HepG2 (cell line): Measurements from ENCODE around the gene FKBP1B. TPM values are rescaled to one million over a fixed set of nuclear protein-coding genes. Genes with fewer than 3 reads are reported as not detected.

ENCODE experiments used
- CHCHD3 ChIP-seq: sonication (generic); formaldehyde crosslinking; IDR thresholded peaks from 2 replicates; pipeline ENCODE4 v1.8.0; 2022; ENCODE audit warnings: mild to moderate bottlenecking, missing genetic modification reagents, moderate library complexity
- CREM ChIP-seq, 2 experiments: sonication (generic) in 1 of 2; formaldehyde crosslinking in 1 of 2; IDR thresholded peaks; 2 replicates each; pipeline versions ENCODE4 v1.4.0 to v1.6.1; 2016 to 2020; ENCODE audit warnings: antibody characterized with exemption in 1 of 2, mild to moderate bottlenecking in 1 of 2, missing genetic modification reagents in 1 of 2
- FOXA1 ChIP-seq, 2 experiments: fragments of 450-650 bp in 1 of 2; sonication (generic) in 1 of 2; formaldehyde crosslinking in 1 of 2; IDR thresholded peaks; 2 replicates each; pipeline versions ENCODE4 v1.4.0 to v1.6.1; 2016 to 2020; ENCODE audit warnings: missing genetic modification reagents in 1 of 2
- HDAC2 ChIP-seq: sonication (generic); formaldehyde crosslinking; IDR thresholded peaks from 2 replicates; pipeline ENCODE4 v1.4.0; 2020; ENCODE audit warnings: missing genetic modification reagents
- HOXA9 ChIP-seq: sonication (generic); formaldehyde crosslinking; IDR thresholded peaks from 2 replicates; pipeline ENCODE4 v1.8.1; 2022; ENCODE audit warnings: missing genetic modification reagents, mild to moderate bottlenecking, moderate library complexity, borderline replicate concordance
- JUNB ChIP-seq: sonication (generic); formaldehyde crosslinking; IDR thresholded peaks from 2 replicates; pipeline ENCODE4 v1.8.0; 2022; ENCODE audit warnings: missing genetic modification reagents, mild to moderate bottlenecking, borderline replicate concordance
- MBNL3 ChIP-seq: fragments of 250-450 bp; sonication (Bioruptor Pico); conservative IDR thresholded peaks from 2 replicates; pipeline ENCODE4 v1.8.0; 2022; ENCODE audit warnings: mild to moderate bottlenecking, inconsistent platforms
- NAIF1 ChIP-seq: sonication (generic); formaldehyde crosslinking; IDR thresholded peaks from 2 replicates; pipeline ENCODE4 v1.5.0; 2020; ENCODE audit warnings: mild to moderate bottlenecking, missing genetic modification reagents, borderline replicate concordance
- NCOA1 ChIP-seq: sonication (generic); formaldehyde crosslinking; IDR thresholded peaks from 2 replicates; pipeline ENCODE4 v1.9.0; 2021; ENCODE audit warnings: missing genetic modification reagents
- PHF20 ChIP-seq: sonication (generic); formaldehyde crosslinking; IDR thresholded peaks from 2 replicates; pipeline ENCODE4 v1.5.0; 2020; ENCODE audit warnings: mild to moderate bottlenecking, missing genetic modification reagents
- PRPF4 ChIP-seq: fragments of 200-400 bp; formaldehyde crosslinking; IDR thresholded peaks from 2 replicates; pipeline ENCODE4 v1.6.1; 2016; ENCODE audit warnings: low read length, low read depth; ENCODE audit not compliant: poor library complexity, severe bottlenecking
- SPEN ChIP-seq: sonication (generic); formaldehyde crosslinking; IDR thresholded peaks from 2 replicates; pipeline ENCODE4 v1.5.1; 2020; ENCODE audit warnings: low read depth, mild to moderate bottlenecking, missing genetic modification reagents
- TARDBP ChIP-seq: sonication (generic); formaldehyde crosslinking; IDR thresholded peaks from 2 replicates; pipeline ENCODE4 v1.8.0; 2022; ENCODE audit warnings: mild to moderate bottlenecking, missing genetic modification reagents
- TBX3 ChIP-seq: fragments of 450-650 bp; IDR thresholded peaks from 2 replicates; pipeline ENCODE4 v1.6.1; 2017; ENCODE audit warnings: antibody characterized with exemption, mild to moderate bottlenecking, inconsistent platforms, borderline replicate concordance
- ZNF264 ChIP-seq: sonication (generic); formaldehyde crosslinking; IDR thresholded peaks from 2 replicates; pipeline ENCODE4 v1.4.0; 2020; ENCODE audit warnings: missing genetic modification reagents
- ZNF572 ChIP-seq: sonication (generic); formaldehyde crosslinking; IDR thresholded peaks from 2 replicates; pipeline ENCODE4 v1.5.1; 2020; ENCODE audit warnings: mild to moderate bottlenecking, missing genetic modification reagents
- ZNF652 ChIP-seq: IDR thresholded peaks from 2 replicates; pipeline ENCODE4 v1.6.1; 2016; ENCODE audit warnings: low read depth, borderline replicate concordance
- ZNF790 ChIP-seq: sonication (generic); formaldehyde crosslinking; IDR thresholded peaks from 2 replicates; pipeline ENCODE4 v1.8.0; 2022; ENCODE audit warnings: missing genetic modification reagents, mild to moderate bottlenecking, borderline replicate concordance
- ZSCAN9 ChIP-seq: IDR thresholded peaks from 2 replicates; pipeline ENCODE4 v1.6.1; 2016; ENCODE audit warnings: borderline replicate concordance
- polyA plus RNA-seq, 8 experiments: library from polyadenylated mRNA; depleted of rRNA in 3 of 8; stranded (reverse) in 7 of 8; unstranded in 1 of 8; fragments of >200 nt; fragmentation: Illumina TruSeq in 4 of 8; extraction: Trizol in 4 of 8; gene quantifications; 2 replicates each; pipeline versions ENCODE4 v1.2.1 to v1.2.3, GENCODE V29; 2011 to 2016; ENCODE audit warnings: low read depth in 4 of 8, missing spikeins in 1 of 8, mixed read lengths in 1 of 8; ENCODE audit not compliant: insufficient read depth in 1 of 8
- total RNA-seq, 5 experiments: library from RNA; depleted of rRNA; stranded (reverse); fragments of >200 nt; fragmentation: Illumina TruSeq; extraction: Trizol; gene quantifications; 2 replicates each; pipeline ENCODE4 v1.2.3, GENCODE V29; 2016; ENCODE audit warnings: low read depth in 1 of 5
- TF ChIP-seq, protein P1 (sequence below): sonication (generic); formaldehyde crosslinking; IDR thresholded peaks from 2 replicates; pipeline ENCODE4 v1.8.1; 2022; ENCODE audit warnings: low read depth, mild to moderate bottlenecking, missing genetic modification reagents
- TF ChIP-seq, protein P2 (sequence below): sonication (generic); formaldehyde crosslinking; IDR thresholded peaks from 2 replicates; pipeline ENCODE4 v1.5.1; 2020; ENCODE audit warnings: mild to moderate bottlenecking, missing genetic modification reagents
- TF ChIP-seq, protein P3 (sequence below): sonication (generic); formaldehyde crosslinking; IDR thresholded peaks from 2 replicates; pipeline ENCODE4 v1.4.0; 2020; ENCODE audit warnings: mild to moderate bottlenecking, missing genetic modification reagents

FKBP1B gene
- total and polyA plus RNA-seq, 2 of the 13 experiments (the other 11 are each of a cell fraction or from before 2014, with no cell fraction given) = 35.2 to 96.3 TPM

DNA sequence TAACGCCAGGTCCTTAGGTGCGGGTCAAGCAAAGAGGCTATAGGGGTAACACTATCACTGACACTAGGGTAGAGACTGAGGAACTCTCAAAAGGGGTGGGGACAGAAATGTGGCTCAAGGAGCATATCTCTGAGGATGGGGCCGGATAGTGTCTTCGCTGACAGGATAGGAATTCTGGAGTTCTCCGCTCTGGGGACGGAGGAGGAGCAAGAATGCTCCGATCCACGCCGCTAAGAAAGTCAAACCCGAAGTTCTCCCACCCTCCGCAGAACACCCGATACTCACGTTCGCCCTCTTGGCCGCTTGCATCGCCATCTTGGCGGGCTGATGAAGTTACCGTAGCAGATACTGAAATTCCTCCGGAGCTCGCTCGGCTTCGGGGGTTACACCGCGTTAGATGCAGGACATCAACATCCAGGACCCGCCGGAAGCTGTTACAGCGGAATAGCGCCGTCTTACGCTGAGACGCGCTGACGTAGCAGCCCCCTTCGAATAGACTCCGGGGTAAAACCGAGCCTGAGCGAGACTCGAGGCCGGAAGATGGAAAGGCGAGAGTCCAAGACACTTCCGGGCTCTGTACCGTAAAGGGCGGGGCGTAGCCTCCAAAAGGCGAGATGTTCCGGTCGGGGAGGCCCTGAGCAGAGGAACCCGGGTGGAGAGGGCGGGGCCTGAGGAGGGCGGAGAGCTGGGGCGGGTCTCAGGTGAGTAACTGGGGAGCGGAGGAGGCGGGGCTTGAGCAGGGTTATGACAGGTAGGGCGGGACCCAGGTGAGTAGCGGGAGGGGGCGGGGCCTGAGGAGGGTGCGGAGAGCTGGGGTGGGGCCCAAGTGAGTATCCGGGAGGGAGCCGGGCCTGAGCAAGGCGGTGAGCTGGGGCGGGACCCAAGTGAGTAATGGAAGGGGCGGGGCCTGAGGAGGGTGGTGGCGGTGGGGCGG lies 26.6 kb downstream of the FKBP1B start, which contains the start of gene SF3B6 (continued):
- TF ChIP-seq, protein P1, sequence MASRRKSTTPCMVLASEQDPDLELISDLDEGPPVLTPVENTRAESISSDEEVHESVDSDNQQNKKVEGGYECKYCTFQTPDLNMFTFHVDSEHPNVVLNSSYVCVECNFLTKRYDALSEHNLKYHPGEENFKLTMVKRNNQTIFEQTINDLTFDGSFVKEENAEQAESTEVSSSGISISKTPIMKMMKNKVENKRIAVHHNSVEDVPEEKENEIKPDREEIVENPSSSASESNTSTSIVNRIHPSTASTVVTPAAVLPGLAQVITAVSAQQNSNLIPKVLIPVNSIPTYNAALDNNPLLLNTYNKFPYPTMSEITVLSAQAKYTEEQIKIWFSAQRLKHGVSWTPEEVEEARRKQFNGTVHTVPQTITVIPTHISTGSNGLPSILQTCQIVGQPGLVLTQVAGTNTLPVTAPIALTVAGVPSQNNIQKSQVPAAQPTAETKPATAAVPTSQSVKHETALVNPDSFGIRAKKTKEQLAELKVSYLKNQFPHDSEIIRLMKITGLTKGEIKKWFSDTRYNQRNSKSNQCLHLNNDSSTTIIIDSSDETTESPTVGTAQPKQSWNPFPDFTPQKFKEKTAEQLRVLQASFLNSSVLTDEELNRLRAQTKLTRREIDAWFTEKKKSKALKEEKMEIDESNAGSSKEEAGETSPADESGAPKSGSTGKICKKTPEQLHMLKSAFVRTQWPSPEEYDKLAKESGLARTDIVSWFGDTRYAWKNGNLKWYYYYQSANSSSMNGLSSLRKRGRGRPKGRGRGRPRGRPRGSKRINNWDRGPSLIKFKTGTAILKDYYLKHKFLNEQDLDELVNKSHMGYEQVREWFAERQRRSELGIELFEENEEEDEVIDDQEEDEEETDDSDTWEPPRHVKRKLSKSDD (CRISPR knock-in tag) = peak; percentile 97
- TF ChIP-seq ZNF572 (CRISPR knock-in tag) (no peak), TARDBP (CRISPR knock-in tag) (peak; percentile 99), ZNF652 (CRISPR knock-in tag) (peak; percentile 47; the same call in 1 of the 2 replicates), FOXA1 (IDR thresholded peaks at IDR 0.05) (no peak), FOXA1 (CRISPR knock-in tag; IDR thresholded peaks at IDR 0.05) (peak; percentile 81; the same call in 1 of the 2 replicates), ZSCAN9 (CRISPR knock-in tag) (peak; percentile 98), JUNB (no peak), CREM (IDR thresholded peaks at IDR 0.05) (peak; percentile 99), CREM (CRISPR knock-in tag; IDR thresholded peaks at IDR 0.05) (peak; percentile 89), NCOA1 (CRISPR knock-in tag) (no peak), SPEN (peak; percentile 98; the same call in 1 of the 2 replicates), MBNL3 (no peak), TBX3 (peak; percentile 53; the same call in 1 of the 2 replicates), CHCHD3 (no peak), HDAC2 (peak; percentile 98), PRPF4 (no peak), ZNF790 (CRISPR knock-in tag) (peak; percentile 73; the same call in 1 of the 2 replicates), NAIF1 (CRISPR knock-in tag) (peak; percentile 96), PHF20 (CRISPR knock-in tag) (peak; percentile 99), ZNF264 (CRISPR knock-in tag) (peak; percentile 94), HOXA9 (no peak)
- TF ChIP-seq, protein P2, sequence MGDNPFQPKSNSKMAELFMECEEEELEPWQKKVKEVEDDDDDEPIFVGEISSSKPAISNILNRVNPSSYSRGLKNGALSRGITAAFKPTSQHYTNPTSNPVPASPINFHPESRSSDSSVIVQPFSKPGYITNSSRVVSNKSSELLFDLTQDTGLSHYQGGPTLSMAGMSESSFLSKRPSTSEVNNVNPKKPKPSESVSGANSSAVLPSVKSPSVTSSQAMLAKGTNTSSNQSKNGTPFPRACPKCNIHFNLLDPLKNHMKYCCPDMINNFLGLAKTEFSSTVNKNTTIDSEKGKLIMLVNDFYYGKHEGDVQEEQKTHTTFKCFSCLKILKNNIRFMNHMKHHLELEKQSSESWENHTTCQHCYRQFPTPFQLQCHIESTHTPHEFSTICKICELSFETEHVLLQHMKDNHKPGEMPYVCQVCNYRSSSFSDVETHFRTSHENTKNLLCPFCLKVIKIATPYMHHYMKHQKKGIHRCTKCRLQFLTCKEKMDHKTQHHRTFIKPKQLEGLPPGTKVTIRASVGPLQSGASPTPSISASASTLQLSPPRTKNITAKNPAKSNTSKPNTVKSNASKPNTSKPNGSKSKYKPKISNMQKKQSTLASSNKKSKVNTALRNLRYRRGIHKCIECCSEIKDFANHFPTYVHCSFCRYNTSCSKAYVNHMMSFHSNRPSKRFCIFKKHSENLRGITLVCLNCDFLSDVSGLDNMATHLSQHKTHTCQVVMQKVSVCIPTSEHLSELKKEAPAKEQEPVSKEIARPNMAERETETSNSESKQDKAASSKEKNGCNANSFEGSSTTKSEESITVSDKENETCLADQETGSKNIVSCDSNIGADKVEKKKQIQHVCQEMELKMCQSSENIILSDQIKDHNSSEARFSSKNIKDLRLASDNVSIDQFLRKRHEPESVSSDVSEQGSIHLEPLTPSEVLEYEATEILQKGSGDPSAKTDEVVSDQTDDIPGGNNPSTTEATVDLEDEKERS (CRISPR knock-in tag) = peak; percentile 92; the same call in 1 of the 2 replicates
- TF ChIP-seq, protein P3, sequence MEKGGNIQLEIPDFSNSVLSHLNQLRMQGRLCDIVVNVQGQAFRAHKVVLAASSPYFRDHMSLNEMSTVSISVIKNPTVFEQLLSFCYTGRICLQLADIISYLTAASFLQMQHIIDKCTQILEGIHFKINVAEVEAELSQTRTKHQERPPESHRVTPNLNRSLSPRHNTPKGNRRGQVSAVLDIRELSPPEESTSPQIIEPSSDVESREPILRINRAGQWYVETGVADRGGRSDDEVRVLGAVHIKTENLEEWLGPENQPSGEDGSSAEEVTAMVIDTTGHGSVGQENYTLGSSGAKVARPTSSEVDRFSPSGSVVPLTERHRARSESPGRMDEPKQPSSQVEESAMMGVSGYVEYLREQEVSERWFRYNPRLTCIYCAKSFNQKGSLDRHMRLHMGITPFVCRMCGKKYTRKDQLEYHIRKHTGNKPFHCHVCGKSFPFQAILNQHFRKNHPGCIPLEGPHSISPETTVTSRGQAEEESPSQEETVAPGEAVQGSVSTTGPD = no peak
